Large intestine (tissue), 3 donors: ENCODE data around the gene MOK. TPM values are rescaled to one million over a fixed set of nuclear protein-coding genes. Genes with fewer than 3 reads are reported as not detected.

Experiments used
- DNase-seq, 2 donors: peaks; one replicate each; pipeline versions ENCODE4 v3.0.0 to v3.0.0-alpha.2; 2013
- H3K27ac ChIP-seq: one replicate; pipeline ENCODE4 v1.5.1; 2013; ENCODE audit warnings: low read length
- H3K27me3 ChIP-seq: 2 replicates; pipeline ENCODE4 v1.6.1; 2013; ENCODE audit warnings: low read length; ENCODE audit not compliant: control insufficient read depth, insufficient read depth
- H3K36me3 ChIP-seq: 2 replicates; pipeline ENCODE4 v1.6.1; 2013; ENCODE audit warnings: low read length; ENCODE audit not compliant: control insufficient read depth, insufficient read depth
- H3K4me1 ChIP-seq: one replicate; pipeline ENCODE4 v1.6.1; 2013; ENCODE audit warnings: low read length; ENCODE audit not compliant: control insufficient read depth, insufficient read depth
- H3K4me3 ChIP-seq: one replicate; pipeline ENCODE4 v1.5.1; 2013; ENCODE audit warnings: low read length
- H3K9me3 ChIP-seq: one replicate; pipeline ENCODE4 v1.6.1; 2013; ENCODE audit warnings: mild to moderate bottlenecking, low read depth, low read length, moderate library complexity; ENCODE audit not compliant: control insufficient read depth
- WGBS: methylation state at CpG from one replicate; pipeline ENCODE4 v1.1.5; 2013; ENCODE audit warnings: low lambda C conversion rate; ENCODE audit not compliant: insufficient coverage; 5-methylcytosine and 5-hydroxymethylcytosine counted together
- polyA plus RNA-seq: library from polyadenylated mRNA; unstranded; fragments of 120-200 nt; gene quantifications from one replicate; pipeline ENCODE4 v1.2.1, GENCODE V29; 2013

Gene MOK
- polyA plus RNA-seq, 1 donor: 16.5 TPM

DNA sequence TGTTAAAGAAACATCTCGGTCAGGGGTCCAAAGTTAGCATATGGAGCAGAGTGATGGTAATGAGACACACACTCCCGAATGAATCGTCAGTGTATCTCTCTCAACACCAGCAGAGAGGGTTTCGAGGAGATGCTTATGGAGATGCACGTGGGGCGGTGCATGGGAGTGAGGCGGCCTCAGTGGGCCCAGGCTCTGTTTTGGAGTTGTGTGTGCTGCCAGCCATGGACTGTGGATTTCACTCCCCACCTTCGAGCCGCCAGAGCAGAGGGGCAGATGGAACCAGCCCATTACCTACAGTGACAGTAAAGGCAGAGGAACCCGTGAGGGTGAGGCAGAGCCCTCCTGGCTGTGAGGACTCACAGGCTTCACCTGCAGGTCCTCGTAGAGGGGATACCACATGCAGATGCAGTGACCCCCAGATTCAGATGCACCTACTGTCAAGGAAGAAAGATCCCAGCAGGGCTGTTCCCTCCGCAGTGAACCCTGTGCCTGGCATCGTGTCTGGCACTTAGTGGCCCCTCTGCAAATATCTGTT, 97.1 kb downstream of the MOK start:
- Histone ChIP-seq H3K4me3 (no peak overlapping the region), H3K36me3 (peaks cover 68% of the 10 kb centered on the region), H3K27ac (no peak overlapping the region), H3K27me3 (no peaks in the 10 kb centered on the region), H3K4me1 (no peaks in the 10 kb centered on the region), H3K9me3 (no peaks in the 10 kb centered on the region)
- DNase-seq: no peak
- WGBS: no CpG with 5 or more reads among the region's 13 CpGs

DNA sequence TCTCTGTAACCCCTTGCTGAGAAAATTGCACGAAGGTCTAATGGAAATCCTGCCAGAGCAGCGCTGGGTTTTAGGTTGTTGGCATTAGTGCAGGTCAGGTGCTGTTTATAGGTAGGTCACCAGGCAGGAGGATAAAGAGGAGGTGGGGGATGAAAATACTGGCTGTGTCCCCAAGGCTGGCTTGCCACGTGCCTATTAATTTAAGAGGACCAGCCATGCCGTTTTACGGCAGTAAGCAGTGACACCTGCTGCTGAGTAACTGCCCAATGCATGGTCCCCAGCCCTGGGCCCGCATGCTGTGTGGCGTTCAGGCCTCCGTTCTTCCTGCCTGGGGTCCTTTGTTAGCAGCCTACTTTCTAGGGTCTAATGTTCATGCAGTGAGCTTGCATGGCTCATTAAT, 98.0 kb downstream of the MOK start:
- Histone ChIP-seq H3K27ac (no peak overlapping the region), H3K36me3 (peaks cover 68% of the 10 kb centered on the region), H3K4me3 (no peak overlapping the region), H3K4me1 (no peaks in the 10 kb centered on the region), H3K9me3 (no peaks in the 10 kb centered on the region), H3K27me3 (no peaks in the 10 kb centered on the region)
- DNase-seq: no peak
- WGBS: 100% methylated on average over 3 of the region's 8 CpGs

DNA sequence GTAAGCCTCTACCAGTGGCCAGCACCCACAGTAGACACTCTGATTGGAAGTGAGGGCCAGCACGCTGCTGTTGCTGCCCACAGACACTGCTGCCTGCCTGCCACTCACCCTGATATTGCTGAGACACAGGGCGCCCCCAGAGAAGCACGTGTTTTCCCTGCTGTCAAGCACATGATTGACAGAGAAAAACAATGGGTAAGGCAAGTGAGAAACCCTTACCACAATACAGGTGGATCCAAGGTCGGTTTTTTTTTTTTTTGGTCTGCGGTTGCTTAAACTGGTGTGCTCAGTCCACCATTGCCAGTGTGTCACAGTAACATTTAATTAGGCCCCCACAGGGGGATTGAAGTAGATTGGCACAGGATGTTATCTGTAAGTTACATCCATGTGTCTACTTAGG, 99.4 kb downstream of the MOK start:
- no CpG with 5 or more reads among the region's 5 CpGs for WGBS

DNA sequence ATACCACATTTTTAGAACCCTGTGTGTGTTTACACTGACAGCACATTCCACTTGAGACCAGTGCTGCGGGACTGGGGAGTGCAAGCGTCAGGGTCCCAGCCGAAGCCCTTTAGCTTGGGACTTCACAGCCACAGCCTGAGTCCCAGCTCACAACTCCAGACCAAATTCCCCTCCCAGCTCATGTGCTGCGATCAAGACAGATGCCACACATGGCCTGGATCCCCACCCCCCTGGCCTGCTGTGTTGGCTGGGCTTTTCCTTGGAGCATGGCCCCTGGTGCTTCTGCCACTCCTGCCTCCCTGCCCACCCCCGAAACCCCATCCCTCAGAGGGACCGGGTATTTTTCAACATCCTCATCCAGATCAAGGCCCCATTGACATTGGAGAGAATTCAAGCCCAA, 101.6 kb downstream of the MOK start:
- Histone ChIP-seq H3K9me3 (no peaks in the 10 kb centered on the region), H3K27ac (no peak overlapping the region), H3K27me3 (no peaks in the 10 kb centered on the region), H3K4me3 (no peak overlapping the region), H3K36me3 (peaks cover 63% of the 10 kb centered on the region), H3K4me1 (no peaks in the 10 kb centered on the region)
- DNase-seq: no peak
- WGBS: no CpG with 5 or more reads among the region's 6 CpGs

More for the DNA sequence above, 99.4 kb downstream of the MOK start:
- no peak overlapping the region for H3K27ac ChIP-seq
- no peak overlapping the region for H3K4me3 ChIP-seq
- no peaks in the 10 kb centered on the region for H3K27me3 ChIP-seq
- H3K36me3 ChIP-seq: peaks cover 61% of the 10 kb centered on the region
- H3K4me1 ChIP-seq: no peaks in the 10 kb centered on the region
- no peak for DNase-seq
- H3K9me3 ChIP-seq: no peaks in the 10 kb centered on the region

DNA sequence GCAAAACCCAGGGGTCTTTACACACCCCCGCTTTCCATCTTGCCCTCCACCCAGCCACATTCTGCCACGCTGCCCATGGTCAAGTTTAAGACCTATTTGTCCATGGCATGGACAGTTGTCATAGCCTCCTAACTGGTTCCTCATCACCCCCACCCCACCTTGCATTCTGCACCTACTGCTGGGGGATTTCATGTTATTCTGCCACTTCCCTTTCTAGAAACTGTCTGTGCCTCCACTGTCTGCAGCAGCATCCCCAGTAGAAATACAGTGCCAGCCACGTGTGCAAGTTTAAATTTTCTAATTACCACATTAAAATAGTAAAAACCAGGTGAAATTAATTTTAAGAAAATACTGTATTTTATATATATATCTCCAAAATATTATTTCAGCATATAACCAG, 102.0 kb downstream of the MOK start:
- Histone ChIP-seq H3K36me3 (peaks cover 63% of the 10 kb centered on the region), H3K4me1 (no peaks in the 10 kb centered on the region), H3K4me3 (no peak overlapping the region), H3K27me3 (no peaks in the 10 kb centered on the region), H3K9me3 (no peaks in the 10 kb centered on the region), H3K27ac (no peak overlapping the region)
- no peak for DNase-seq
- WGBS: no CpG with 5 or more reads among the region's 3 CpGs

DNA sequence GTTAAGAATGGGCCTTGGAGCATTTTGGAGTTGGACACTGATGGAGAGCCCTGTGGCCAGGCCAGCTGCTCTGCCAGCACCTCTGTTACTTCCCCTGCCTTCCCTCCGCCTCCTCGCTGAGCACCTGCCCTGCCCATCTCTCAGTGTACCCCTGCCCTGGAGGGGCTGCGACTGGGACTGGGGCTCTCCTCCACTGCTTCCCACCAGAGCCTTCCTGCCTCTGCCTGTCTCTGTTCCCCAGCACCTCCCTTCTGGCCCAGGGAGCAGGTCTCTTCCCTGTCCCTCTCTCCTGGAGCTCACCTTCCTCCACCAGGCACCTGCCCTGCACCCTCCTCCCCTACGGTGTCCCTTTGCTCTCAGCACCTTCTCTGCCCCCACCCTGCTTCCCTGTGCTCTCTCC, 103.2 kb downstream of the MOK start:
- WGBS: no CpG with 5 or more reads among the region's 4 CpGs
- H3K27me3 ChIP-seq: no peaks in the 10 kb centered on the region
- peaks cover 61% of the 10 kb centered on the region for H3K36me3 ChIP-seq
- H3K27ac ChIP-seq: no peak overlapping the region
- DNase-seq: no peak
- peaks cover 5% of the 10 kb centered on the region for H3K4me1 ChIP-seq
- no peak overlapping the region for H3K4me3 ChIP-seq
- no peaks in the 10 kb centered on the region for H3K9me3 ChIP-seq

DNA sequence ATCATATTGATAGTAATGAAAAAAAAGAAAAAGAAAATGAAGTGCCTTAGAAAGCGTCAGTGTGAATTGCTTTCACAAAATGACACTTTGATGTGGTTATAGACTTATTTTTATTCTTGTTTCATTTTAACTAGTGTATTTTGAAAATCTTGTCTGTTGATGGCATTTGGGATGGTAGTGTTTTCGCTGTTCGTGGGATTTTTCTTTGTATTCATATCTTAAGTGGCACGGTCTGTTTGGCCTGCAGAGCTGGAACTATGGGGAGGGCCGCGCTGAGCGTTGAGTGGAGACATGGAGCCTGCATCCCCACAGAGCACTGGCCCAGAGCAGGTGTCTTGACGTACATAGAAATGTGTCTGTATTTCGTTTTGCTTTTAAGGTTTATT, 103.6 kb downstream of the MOK start:
- no peak for DNase-seq
- H3K27ac ChIP-seq: no peak overlapping the region
- peaks cover 61% of the 10 kb centered on the region for H3K36me3 ChIP-seq
- peaks cover 5% of the 10 kb centered on the region for H3K4me1 ChIP-seq
- H3K27me3 ChIP-seq: no peaks in the 10 kb centered on the region
- H3K9me3 ChIP-seq: no peaks in the 10 kb centered on the region
- no CpG with 5 or more reads among the region's 9 CpGs for WGBS
- H3K4me3 ChIP-seq: no peak overlapping the region

DNA sequence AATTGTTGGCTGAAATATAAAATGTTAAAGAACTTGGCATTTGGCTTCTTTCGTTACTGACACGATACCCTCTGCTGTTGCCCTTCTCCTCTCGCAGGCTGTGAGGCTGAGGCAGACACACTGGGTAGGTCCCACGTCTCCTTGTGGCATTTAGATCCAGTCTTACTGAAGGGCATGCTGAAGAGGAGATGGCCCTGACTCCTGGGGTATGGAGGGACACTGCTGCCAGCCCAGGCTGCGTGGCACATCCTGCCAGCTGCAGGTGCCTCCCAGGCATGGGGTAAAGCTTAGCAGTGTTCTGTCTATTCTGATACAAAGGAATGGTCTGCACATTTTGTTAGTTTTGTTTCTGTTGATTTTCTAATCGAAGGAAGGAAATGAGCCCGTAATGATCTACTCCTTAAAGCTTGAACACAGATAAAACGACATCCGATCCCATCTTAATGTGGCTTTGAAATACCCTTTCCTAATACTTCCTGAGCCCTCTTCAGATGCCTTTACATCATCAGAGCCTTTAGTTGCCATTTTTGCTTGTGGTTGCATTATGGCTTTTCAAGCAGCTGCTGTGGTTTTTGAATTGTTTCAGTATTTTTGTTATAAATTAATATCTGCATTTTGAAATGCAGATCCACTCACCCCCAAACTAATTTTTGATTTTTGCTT, 104.1 kb downstream of the MOK start:
- DNase-seq: no peak
- Histone ChIP-seq H3K27ac (no peak overlapping the region), H3K4me1 (peaks cover 5% of the 10 kb centered on the region)

DNA sequence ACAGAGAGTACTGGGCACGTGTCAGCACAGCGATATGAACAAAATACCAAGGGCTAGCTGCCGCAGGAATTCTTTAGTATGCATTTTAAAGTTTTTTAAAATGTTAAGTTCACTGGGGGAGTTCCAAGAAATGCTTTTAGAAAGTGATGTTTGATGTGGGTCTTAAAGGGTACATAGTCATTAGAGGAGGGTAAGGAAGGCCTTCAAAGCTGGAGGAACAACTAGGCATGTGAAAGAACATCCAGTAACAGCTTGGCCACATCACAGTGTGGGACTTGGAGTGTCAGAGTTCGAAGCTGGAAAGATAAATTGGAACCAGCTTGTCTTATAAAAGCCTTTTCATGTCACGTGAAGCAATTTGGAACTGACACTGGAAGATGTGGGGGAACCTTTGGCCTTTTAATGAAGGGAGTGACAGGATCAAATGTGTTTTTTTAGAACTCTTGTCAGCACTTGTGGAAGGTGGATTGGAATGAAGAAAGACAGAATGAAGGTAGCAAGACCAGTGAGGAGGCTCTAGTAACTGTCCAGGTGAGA, 107.6 kb downstream of the MOK start:
- Histone ChIP-seq H3K36me3 (peaks cover 39% of the 10 kb centered on the region), H3K4me3 (no peak overlapping the region), H3K27me3 (no peaks in the 10 kb centered on the region), H3K27ac (no peak overlapping the region), H3K9me3 (no peaks in the 10 kb centered on the region), H3K4me1 (peaks cover 5% of the 10 kb centered on the region)
- 100% methylated on average over 1 of the region's 5 CpGs for WGBS
- peak in 1 of 2 donors; percentile 55 for DNase-seq

More for the DNA sequence above, 104.1 kb downstream of the MOK start:
- H3K9me3 ChIP-seq: no peaks in the 10 kb centered on the region
- WGBS: 86% methylated on average over 4 of the region's 9 CpGs
- peaks cover 65% of the 10 kb centered on the region for H3K36me3 ChIP-seq
- H3K27me3 ChIP-seq: no peaks in the 10 kb centered on the region
- no peak overlapping the region for H3K4me3 ChIP-seq

DNA sequence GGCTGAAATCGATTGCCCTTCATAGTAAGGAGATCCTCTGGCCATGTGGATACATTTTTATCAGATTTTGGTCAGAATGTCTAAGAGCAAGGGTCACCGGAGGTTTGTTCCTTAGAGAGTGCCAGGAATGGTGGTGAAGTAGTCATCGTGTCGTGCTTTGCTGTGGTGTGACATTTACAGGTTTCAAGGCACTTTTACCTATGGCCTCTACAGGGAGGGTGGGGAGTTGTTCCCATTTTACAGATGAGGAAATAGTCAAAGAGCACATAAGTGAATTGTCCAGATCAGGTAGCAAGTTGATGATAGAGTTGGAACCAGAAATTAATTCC, 108.1 kb downstream of the MOK start:
- no peak for DNase-seq
- Histone ChIP-seq H3K4me1 (peaks cover 5% of the 10 kb centered on the region), H3K36me3 (peaks cover 39% of the 10 kb centered on the region), H3K9me3 (no peaks in the 10 kb centered on the region), H3K27me3 (no peaks in the 10 kb centered on the region), H3K4me3 (no peak overlapping the region), H3K27ac (no peak overlapping the region)
- WGBS: no CpG with 5 or more reads among the region's 4 CpGs
